Ishikawa (cell line): ENCODE measurements around the gene MARVELD1.

Experiments
- EP300 ChIP-seq: IDR thresholded peaks from 2 replicates; pipeline ENCODE4 v1.6.1; 2012; ENCODE audit warnings: borderline replicate concordance
- TAF1 ChIP-seq: IDR thresholded peaks from 2 replicates; pipeline ENCODE4 v1.6.1; 2012; ENCODE audit warnings: low read depth, mild to moderate bottlenecking
- TCF12 ChIP-seq: IDR thresholded peaks from 2 replicates; pipeline ENCODE4 v1.6.1; 2012; ENCODE audit warnings: low read depth
- TEAD4 ChIP-seq: IDR thresholded peaks from 2 replicates; pipeline ENCODE4 v1.6.1; 2012
- YY1 ChIP-seq: IDR thresholded peaks from 2 replicates; pipeline ENCODE4 v1.6.1; 2012; ENCODE audit warnings: low read depth
- TF ChIP-seq, protein P1 (sequence below): IDR thresholded peaks from 2 replicates; pipeline ENCODE4 v1.6.1; 2012

DNA sequence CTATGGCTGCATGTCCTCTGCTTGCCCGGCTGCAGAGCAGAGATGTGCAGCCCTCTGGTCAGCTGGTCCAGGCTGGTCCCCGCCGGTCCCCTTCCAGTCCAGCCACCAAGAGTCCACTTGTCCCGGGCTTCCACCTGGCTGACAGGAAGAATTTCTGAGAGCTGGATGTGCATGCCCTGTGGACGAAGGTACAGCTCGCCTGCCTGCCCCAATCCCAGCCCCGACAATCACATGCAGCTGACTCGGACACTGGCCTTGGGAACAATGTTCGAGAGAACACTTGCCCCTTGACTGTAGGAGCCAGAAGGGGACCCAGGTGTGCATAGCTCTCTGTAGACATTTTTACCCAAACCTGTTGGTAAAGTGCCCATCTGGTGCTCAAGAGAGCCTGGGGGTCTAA is 38.3 kb upstream of the MARVELD1 start:
- TF ChIP-seq TEAD4 = no peak
- TF ChIP-seq EP300 = no peak
- TF ChIP-seq, protein P1, sequence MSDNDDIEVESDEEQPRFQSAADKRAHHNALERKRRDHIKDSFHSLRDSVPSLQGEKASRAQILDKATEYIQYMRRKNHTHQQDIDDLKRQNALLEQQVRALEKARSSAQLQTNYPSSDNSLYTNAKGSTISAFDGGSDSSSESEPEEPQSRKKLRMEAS = no peak
- no peak for TF ChIP-seq YY1
- no peak for TF ChIP-seq TAF1
- no peak for TF ChIP-seq TCF12
